GM12874 (cell line): ENCODE data around the gene HASPIN.
A peak's percentile ranks its signal among the peaks of the same experiment; 100 is the strongest.

Source experiments
- CTCF ChIP-seq: IDR thresholded peaks from 2 replicates; pipeline ENCODE4 v1.5.1; 2011; ENCODE audit warnings: low read depth, mild to moderate bottlenecking, control low read depth, low read length, moderate library complexity; ENCODE audit not compliant: insufficient read depth

The HASPIN gene

DNA sequence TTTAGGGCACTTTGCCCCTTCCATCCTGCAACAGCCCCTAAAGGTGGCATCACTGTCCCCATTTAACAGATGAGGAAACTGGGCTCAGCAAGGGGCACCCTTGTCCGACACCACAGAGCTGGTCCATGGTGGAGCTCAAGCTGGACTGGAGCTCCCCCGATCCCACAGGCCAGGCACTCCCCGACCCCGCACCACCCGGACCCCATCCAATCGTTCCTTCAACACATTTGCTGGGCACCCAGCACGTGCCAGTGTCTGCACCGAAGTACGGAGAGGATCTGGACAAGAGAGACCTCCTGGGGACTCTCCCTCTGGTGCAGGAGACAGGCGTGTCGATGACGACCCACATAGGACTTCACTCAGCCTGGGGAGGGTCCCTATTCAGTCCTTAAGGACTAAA is 41.7 kb upstream of the HASPIN start:
- TF ChIP-seq CTCF: no peak

- peak; percentile 97 for TF ChIP-seq CTCF
These were observed 40.6 kb upstream of the HASPIN start for GRCh38 chr17:3683054-3683511.

- TF ChIP-seq CTCF: no peak
These were observed 38.5 kb upstream of the HASPIN start for GRCh38 chr17:3685174-3685573.

DNA sequence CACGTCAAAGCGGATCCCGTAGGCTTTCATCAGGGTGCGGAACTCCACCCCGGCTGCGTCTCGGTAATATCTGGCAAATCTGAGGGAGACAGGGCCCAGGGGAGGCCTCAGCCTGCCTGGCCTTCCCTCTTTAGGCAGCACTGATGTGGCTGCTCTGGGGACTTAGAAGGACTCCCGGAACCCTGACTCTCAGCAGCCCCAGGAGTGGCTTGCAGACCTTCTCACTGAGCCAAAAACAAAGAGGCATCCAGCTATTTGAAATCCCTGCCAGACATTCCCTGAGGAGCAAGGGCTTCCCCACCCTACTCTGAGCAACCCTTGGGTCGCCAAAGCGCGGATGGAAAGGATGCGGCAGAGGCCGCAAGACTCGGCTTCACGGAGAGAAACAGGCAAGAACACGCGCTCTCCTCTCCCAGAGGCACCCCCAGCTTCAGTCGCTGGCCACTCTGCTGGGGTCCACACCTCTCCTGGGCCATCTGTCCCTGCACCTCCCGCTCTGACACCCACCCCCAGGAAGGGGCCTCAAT is 35.6 kb upstream of the HASPIN start:
- no peak for TF ChIP-seq CTCF

- no peak for TF ChIP-seq CTCF
These were observed 34.8 kb upstream of the HASPIN start for GRCh38 chr17:3688852-3689261.

DNA sequence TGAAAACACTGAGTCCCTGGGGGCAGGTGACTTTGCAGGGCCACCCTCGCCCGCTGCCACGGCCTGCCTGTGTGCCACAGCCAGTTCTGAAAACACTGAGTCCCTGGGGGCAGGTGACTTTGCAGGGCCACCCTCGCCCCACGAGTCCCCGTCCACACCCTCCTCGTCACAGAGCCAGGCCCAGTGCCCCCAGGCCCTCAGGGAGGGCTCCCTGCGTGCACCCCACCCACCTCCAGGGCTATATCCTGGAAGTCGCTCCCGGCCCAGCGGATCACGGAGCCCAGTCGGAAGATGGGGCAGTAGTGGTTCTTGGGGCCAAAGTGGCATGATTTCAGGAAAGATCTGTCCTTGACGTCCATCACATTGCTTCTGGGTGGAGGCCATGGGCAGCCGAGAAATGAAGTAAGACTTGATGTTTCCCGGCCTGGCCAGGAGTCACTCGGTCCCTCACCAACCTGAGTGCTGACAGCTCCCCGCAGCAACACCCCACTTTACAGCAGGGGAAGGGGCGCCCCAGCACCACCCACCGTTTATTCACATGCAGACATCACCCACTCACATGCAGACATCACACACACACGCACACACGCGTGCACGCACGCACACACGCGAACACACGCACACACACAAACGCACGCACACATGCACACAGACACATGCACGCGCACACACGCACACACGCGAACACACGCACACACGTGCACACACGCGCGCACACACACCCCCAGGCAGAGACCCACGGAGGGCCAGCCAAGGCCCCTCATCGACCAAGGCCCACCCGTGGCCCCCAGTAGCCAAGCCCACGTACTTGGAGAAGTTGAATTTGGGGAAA is 34.2 kb upstream of the HASPIN start:
- no peak for TF ChIP-seq CTCF

- TF ChIP-seq CTCF: no peak
These were observed 33.5 kb upstream of the HASPIN start for GRCh38 chr17:3690094-3690715.
